HepG2 (cell line): ENCODE measurements around the gene COL9A3. TPM values are rescaled to one million over a fixed set of nuclear protein-coding genes. Genes with fewer than 3 reads are reported as not detected.
A peak's percentile ranks its signal among the peaks of the same experiment; 100 is the strongest.

Experiments
- ATF3 ChIP-seq: sonication (generic); formaldehyde crosslinking; IDR thresholded peaks from 2 replicates; pipeline ENCODE4 v1.4.0; 2020; ENCODE audit warnings: missing genetic modification reagents
- BRD4 ChIP-seq: sonication (generic); formaldehyde crosslinking; IDR thresholded peaks from 2 replicates; pipeline ENCODE4 v1.4.0; 2020; ENCODE audit warnings: missing genetic modification reagents
- CC2D1A ChIP-seq: sonication (generic); formaldehyde crosslinking; IDR thresholded peaks from 2 replicates; pipeline ENCODE4 v1.8.1; 2023; ENCODE audit warnings: mild to moderate bottlenecking, missing genetic modification reagents
- FOXA1 ChIP-seq, 2 experiments: fragments of 450-650 bp in 1 of 2; sonication (generic) in 1 of 2; formaldehyde crosslinking in 1 of 2; IDR thresholded peaks; 2 replicates each; pipeline versions ENCODE4 v1.4.0 to v1.6.1; 2016 to 2020; ENCODE audit warnings: missing genetic modification reagents in 1 of 2
- GABPB1 ChIP-seq: IDR thresholded peaks from 2 replicates; pipeline ENCODE4 v1.6.1; 2016; ENCODE audit warnings: mild to moderate bottlenecking, missing genetic modification reagents, moderate library complexity, missing compliant biosample characterization
- HNRNPL ChIP-seq: fragments of 200-400 bp; formaldehyde crosslinking; IDR thresholded peaks from 2 replicates; pipeline ENCODE4 v1.6.1; 2017; ENCODE audit warnings: mild to moderate bottlenecking, low read depth, low read length
- POLR2A ChIP-seq, 2 experiments: IDR thresholded peaks; 2 replicates each; pipeline ENCODE4 v1.6.1; 2011; ENCODE audit warnings: low read depth in 2 of 2, low read length in 2 of 2, mild to moderate bottlenecking in 1 of 2, moderate library complexity in 1 of 2; ENCODE audit not compliant: insufficient read depth in 1 of 2
- SUZ12 ChIP-seq: fragments of 150-350 bp; IDR thresholded peaks from 2 replicates; pipeline ENCODE4 v1.6.1; 2014; ENCODE audit warnings: low read depth, low read length
- TBX2 ChIP-seq: sonication (generic); formaldehyde crosslinking; IDR thresholded peaks from 2 replicates; pipeline ENCODE4 v1.5.0; 2020; ENCODE audit warnings: missing genetic modification reagents, mild to moderate bottlenecking, borderline replicate concordance
- TFAP4 ChIP-seq: sonication (generic); IDR thresholded peaks from 2 replicates; pipeline ENCODE4 v1.6.1; 2016; ENCODE audit warnings: low read depth, borderline replicate concordance
- ZKSCAN1 ChIP-seq: fragments of 150-350 bp; IDR thresholded peaks from 2 replicates; pipeline ENCODE4 v1.6.1; 2014; ENCODE audit warnings: low read length
- ZNF138 ChIP-seq: sonication (generic); formaldehyde crosslinking; IDR thresholded peaks from 2 replicates; pipeline ENCODE4 v1.5.0; 2020; ENCODE audit warnings: mild to moderate bottlenecking, low read depth, missing genetic modification reagents
- ZNF563 ChIP-seq: sonication (generic); formaldehyde crosslinking; IDR thresholded peaks from 2 replicates; pipeline ENCODE4 v1.8.0; 2022; ENCODE audit warnings: mild to moderate bottlenecking, moderate library complexity, missing genetic modification reagents
- ZNF609 ChIP-seq: sonication (generic); formaldehyde crosslinking; IDR thresholded peaks from 2 replicates; pipeline ENCODE4 v1.4.0; 2020; ENCODE audit warnings: mild to moderate bottlenecking, missing genetic modification reagents, borderline replicate concordance
- polyA plus RNA-seq, 8 experiments: library from polyadenylated mRNA; depleted of rRNA in 3 of 8; stranded (reverse) in 7 of 8; unstranded in 1 of 8; fragments of >200 nt; fragmentation: Illumina TruSeq in 4 of 8; extraction: Trizol in 4 of 8; gene quantifications; 2 replicates each; pipeline versions ENCODE4 v1.2.1 to v1.2.3, GENCODE V29; 2011 to 2016; ENCODE audit warnings: low read depth in 4 of 8, missing spikeins in 1 of 8, mixed read lengths in 1 of 8; ENCODE audit not compliant: insufficient read depth in 1 of 8
- total RNA-seq, 5 experiments: library from RNA; depleted of rRNA; stranded (reverse); fragments of >200 nt; fragmentation: Illumina TruSeq; extraction: Trizol; gene quantifications; 2 replicates each; pipeline ENCODE4 v1.2.3, GENCODE V29; 2016; ENCODE audit warnings: low read depth in 1 of 5
- TF ChIP-seq, protein P1 (sequence below): sonication (generic); formaldehyde crosslinking; IDR thresholded peaks from 2 replicates; pipeline ENCODE4 v1.8.0; 2022; ENCODE audit warnings: missing genetic modification reagents, mild to moderate bottlenecking, borderline replicate concordance
- TF ChIP-seq, protein P2 (sequence below): IDR thresholded peaks from 2 replicates; pipeline ENCODE4 v1.6.1; 2016; ENCODE audit warnings: low read depth, borderline replicate concordance
- TF ChIP-seq, protein P3 (sequence below): sonication (generic); formaldehyde crosslinking; IDR thresholded peaks from 2 replicates; pipeline ENCODE4 v1.5.1; 2020; ENCODE audit warnings: missing genetic modification reagents, mild to moderate bottlenecking, borderline replicate concordance

The COL9A3 gene
- total and polyA plus RNA-seq, 2 of the 13 experiments (the other 11 are each of a cell fraction or from before 2014, with no cell fraction given): 155 to 204 TPM

GRCh38 chr20:62778601-62779416, 38.0 kb upstream of the COL9A3 start (continued):
- peak; percentile 11; the same call in 1 of the 2 replicates for TF ChIP-seq TBX2
- TF ChIP-seq ZNF563 (CRISPR knock-in tag): 0 out of 2 replicates have a peak, but pooled peaks have one; percentile 39
- no peak for TF ChIP-seq FOXA1 (IDR thresholded peaks at IDR 0.05)
- 0 out of 2 replicates have a peak, but pooled peaks have one; percentile 12 for TF ChIP-seq FOXA1 (CRISPR knock-in tag; IDR thresholded peaks at IDR 0.05)
- TF ChIP-seq, protein P1, sequence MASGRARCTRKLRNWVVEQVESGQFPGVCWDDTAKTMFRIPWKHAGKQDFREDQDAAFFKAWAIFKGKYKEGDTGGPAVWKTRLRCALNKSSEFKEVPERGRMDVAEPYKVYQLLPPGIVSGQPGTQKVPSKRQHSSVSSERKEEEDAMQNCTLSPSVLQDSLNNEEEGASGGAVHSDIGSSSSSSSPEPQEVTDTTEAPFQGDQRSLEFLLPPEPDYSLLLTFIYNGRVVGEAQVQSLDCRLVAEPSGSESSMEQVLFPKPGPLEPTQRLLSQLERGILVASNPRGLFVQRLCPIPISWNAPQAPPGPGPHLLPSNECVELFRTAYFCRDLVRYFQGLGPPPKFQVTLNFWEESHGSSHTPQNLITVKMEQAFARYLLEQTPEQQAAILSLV: peak; percentile 86; the same call in 1 of the 2 replicates
- peak; percentile 56 for TF ChIP-seq GABPB1 (CRISPR knock-in tag)
- no peak for TF ChIP-seq SUZ12
- 0 out of 2 replicates have a peak, but pooled peaks have one; percentile 33 for TF ChIP-seq TFAP4
- TF ChIP-seq ATF3: no peak
- 0 out of 2 replicates have a peak, but pooled peaks have one; percentile 16 for TF ChIP-seq ZNF138 (CRISPR knock-in tag)
- TF ChIP-seq CC2D1A: no peak
- TF ChIP-seq, protein P2, sequence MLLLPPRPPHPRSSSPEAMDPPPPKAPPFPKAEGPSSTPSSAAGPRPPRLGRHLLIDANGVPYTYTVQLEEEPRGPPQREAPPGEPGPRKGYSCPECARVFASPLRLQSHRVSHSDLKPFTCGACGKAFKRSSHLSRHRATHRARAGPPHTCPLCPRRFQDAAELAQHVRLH (CRISPR knock-in tag): peak; percentile 62; the same call in 1 of the 2 replicates
- no peak; the same call in 1 of the 2 replicates for TF ChIP-seq BRD4 (CRISPR knock-in tag)
- TF ChIP-seq ZNF609 (CRISPR knock-in tag): 0 out of 2 replicates have a peak, but pooled peaks have one; percentile 14
- no peak for TF ChIP-seq POLR2A (IDR thresholded peaks at IDR 0.05; ENCODE audit: insufficient read depth in 1 of 2, low read depth in 2 of 2, low read length in 2 of 2)
- TF ChIP-seq, protein P3, sequence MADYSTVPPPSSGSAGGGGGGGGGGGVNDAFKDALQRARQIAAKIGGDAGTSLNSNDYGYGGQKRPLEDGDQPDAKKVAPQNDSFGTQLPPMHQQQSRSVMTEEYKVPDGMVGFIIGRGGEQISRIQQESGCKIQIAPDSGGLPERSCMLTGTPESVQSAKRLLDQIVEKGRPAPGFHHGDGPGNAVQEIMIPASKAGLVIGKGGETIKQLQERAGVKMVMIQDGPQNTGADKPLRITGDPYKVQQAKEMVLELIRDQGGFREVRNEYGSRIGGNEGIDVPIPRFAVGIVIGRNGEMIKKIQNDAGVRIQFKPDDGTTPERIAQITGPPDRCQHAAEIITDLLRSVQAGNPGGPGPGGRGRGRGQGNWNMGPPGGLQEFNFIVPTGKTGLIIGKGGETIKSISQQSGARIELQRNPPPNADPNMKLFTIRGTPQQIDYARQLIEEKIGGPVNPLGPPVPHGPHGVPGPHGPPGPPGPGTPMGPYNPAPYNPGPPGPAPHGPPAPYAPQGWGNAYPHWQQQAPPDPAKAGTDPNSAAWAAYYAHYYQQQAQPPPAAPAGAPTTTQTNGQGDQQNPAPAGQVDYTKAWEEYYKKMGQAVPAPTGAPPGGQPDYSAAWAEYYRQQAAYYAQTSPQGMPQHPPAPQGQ (CRISPR knock-in tag): no peak
- TF ChIP-seq ZKSCAN1: 0 out of 2 replicates have a peak, but pooled peaks have one; percentile 21
- TF ChIP-seq HNRNPL: peak; percentile 56
